Astrocyte of the cerebellum (primary cell): ENCODE data around the gene IFT22.
"Not testable (repeated sequence)": the region's sequence is repeated elsewhere in the genome, so short reads cannot be mapped to it uniquely, and the experiment has no call there.

ENCODE experiments used
- DNase-seq: peaks from one replicate; pipeline ENCODE4 v3.0.0-alpha.2; 2011; ENCODE audit warnings: low read depth
- H3K4me3 ChIP-seq: 2 replicates; pipeline ENCODE4 v1.5.1; 2011; ENCODE audit warnings: mild to moderate bottlenecking, low read depth, low read length, moderate library complexity
- in situ Hi-C: cut with HindIII; loops from 2 replicates; pipeline ENCODE4 v1.10.0; 2017; ENCODE audit warnings: low sequenced_read_pairs
- TF ChIP-seq, protein P1 (sequence below): IDR thresholded peaks from 2 replicates; pipeline ENCODE4 v1.5.1; 2012; ENCODE audit warnings: low read length, low read depth, moderate library complexity, mild to moderate bottlenecking; ENCODE audit errors: missing control alignments

The IFT22 gene

GRCh38 chr7:101288439-101288838 is 33.2 kb downstream of the IFT22 start:
- in situ Hi-C loops = no loop called here
- H3K4me3 ChIP-seq = no peak overlapping the region
- no peak for DNase-seq
- TF ChIP-seq, protein P1, sequence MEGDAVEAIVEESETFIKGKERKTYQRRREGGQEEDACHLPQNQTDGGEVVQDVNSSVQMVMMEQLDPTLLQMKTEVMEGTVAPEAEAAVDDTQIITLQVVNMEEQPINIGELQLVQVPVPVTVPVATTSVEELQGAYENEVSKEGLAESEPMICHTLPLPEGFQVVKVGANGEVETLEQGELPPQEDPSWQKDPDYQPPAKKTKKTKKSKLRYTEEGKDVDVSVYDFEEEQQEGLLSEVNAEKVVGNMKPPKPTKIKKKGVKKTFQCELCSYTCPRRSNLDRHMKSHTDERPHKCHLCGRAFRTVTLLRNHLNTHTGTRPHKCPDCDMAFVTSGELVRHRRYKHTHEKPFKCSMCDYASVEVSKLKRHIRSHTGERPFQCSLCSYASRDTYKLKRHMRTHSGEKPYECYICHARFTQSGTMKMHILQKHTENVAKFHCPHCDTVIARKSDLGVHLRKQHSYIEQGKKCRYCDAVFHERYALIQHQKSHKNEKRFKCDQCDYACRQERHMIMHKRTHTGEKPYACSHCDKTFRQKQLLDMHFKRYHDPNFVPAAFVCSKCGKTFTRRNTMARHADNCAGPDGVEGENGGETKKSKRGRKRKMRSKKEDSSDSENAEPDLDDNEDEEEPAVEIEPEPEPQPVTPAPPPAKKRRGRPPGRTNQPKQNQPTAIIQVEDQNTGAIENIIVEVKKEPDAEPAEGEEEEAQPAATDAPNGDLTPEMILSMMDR = no peak

- H3K4me3 ChIP-seq = no peak overlapping the region
- no peak for DNase-seq
- in situ Hi-C loops = no loop called here
- TF ChIP-seq, protein P1 = no peak
Observed at GRCh38 chr7:101287032-101287431, 34.6 kb downstream of the IFT22 start.

DNA sequence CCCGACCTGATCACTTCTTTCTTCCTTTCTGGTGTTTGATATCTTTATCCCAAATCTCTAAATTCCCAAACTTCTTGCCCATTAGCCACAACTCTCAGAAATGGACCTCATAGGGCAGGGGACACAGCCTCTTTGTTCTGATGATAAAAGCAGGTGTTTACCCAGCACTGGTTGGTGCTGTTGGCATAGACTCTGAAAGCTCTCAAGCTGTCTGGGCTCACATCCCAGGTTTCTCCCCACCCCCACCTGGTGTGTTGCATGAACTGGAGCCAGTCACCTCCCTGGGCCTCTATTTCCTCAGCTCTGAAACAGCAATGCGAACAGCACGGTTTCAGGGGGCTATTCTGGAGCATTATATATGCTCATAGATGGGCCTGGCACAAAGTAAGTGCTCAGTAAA is 35.7 kb downstream of the IFT22 start:
- in situ Hi-C loops, DNase-seq, H3K4me3 ChIP-seq: not testable (repeated sequence)

- TF ChIP-seq, protein P1 = no peak
- in situ Hi-C loops = no loop called here
- H3K4me3 ChIP-seq = no peak overlapping the region
- DNase-seq = no peak
Observed at GRCh38 chr7:101285171-101285570, 36.4 kb downstream of the IFT22 start.

- DNase-seq, H3K4me3 ChIP-seq, in situ Hi-C loops: not testable (repeated sequence)
Observed at GRCh38 chr7:101280912-101281311, 40.7 kb downstream of the IFT22 start.

- H3K4me3 ChIP-seq = no peak overlapping the region
- TF ChIP-seq, protein P1 = no peak
- no peak for DNase-seq
- in situ Hi-C loops = loop anchor here (10.0 kb wide), 1 partner anchor 224 kb away; no protein-coding TSS in a partner anchor
Observed at GRCh38 chr7:101278461-101279292, 42.9 kb downstream of the IFT22 start.

DNA sequence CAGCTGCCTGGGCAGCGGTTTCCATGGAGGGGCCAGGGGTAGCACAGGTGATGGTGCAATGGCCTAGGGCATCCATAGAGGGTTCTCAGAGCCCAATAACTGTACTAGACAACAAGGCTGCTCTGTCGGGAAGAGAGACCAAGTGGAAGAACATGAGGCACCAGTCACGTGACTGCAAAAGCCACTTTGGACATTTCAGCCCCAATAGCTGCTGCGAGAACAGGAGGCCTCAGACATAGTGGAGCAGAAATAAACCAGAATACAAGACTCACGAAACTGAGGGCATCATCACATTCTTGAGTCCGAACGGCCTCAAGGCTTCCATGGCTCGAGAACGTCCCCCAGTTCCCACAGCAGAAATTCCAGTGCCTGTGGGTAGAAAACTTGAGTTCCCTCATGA is 44.5 kb downstream of the IFT22 start:
- in situ Hi-C loops = loop anchor here (10.0 kb wide), 1 partner anchor 222 kb away; no protein-coding TSS in a partner anchor
- TF ChIP-seq, protein P1 = no peak
- DNase-seq = no peak
- H3K4me3 ChIP-seq = no peak overlapping the region
